ENCODE results near the gene ZNF575.
"Not testable (repeated sequence)": the region's sequence is repeated elsewhere in the genome, so short reads cannot be mapped to it uniquely, and the experiment has no call there.

Gene ZNF575

DNA sequence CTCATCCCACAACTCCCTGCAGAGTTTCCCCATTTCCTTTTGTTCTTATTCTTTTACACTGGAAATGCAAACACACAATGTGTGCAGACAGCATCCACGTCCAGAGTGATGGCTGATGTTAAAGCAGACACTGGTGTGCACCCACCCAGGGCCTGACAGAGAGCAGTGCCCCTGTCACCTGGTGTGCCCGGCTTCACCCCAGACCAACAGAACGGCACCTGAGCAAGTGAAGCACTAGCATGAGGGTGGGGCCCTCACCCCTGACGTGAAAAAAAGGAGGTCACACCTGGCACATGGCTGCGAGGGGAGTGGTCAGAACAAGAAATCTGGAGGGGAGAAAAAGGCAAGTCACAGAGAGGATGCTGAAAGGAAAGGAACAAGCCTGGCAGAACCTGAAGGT lies 12.3 kb downstream of the ZNF575 start:
- DNase-seq: no peak

GRCh38 chr19:43545981-43546380 lies 13.0 kb downstream of the ZNF575 start:
- DNase-seq: no peak

- no peak for DNase-seq
Measured at GRCh38 chr19:43546581-43546980, 13.6 kb downstream of the ZNF575 start.

DNA sequence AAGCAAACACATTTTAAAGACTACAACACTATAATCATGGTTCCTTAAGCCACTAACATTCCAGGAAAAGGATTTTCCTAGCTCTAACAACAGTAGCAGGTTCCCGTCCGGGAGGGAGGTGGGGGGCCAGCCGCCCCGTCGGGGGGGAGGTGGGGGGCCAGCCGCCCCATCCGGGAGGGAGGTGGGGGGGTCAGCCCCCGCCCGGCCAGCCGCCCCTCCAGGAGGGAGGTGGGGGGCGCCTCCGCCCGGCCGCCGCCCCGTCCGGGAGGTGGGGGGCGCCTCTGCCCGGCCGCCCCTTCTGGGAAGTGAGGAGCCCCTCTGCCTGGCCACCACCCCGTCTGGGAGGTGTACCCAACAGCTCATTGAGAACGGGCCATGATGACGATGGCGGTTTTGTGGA lies 14.9 kb downstream of the ZNF575 start:
- not testable (repeated sequence) for DNase-seq

DNA sequence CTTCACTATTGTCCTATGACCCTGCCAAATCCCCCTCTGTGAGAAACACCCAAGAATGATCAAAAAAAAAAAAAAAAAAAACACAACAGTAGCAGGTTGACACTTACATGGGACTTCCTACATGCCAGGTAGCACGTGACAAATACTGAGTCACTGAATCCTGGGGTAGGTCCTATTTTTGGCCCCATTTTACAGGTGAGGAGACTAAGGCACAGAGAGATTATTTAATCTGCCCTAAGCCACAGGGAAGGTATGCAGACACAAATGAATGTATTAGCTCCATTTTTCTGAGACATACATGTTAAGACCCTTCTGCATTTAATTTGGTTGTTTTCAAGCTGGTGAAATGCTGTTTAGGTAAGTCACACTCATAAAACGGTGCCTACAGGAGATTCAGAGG lies 15.7 kb downstream of the ZNF575 start:
- no peak for DNase-seq

- DNase-seq: no peak
Measured at GRCh38 chr19:43551399-43552197, 18.6 kb downstream of the ZNF575 start.

- DNase-seq: no peak
Measured at GRCh38 chr19:43552198-43552450, 19.1 kb downstream of the ZNF575 start.

- DNase-seq: no peak
Measured at GRCh38 chr19:43552616-43553015, 19.6 kb downstream of the ZNF575 start.

- no peak for DNase-seq
Measured at GRCh38 chr19:43553656-43554055, 20.7 kb downstream of the ZNF575 start.

GRCh38 chr19:43554317-43554895 lies 21.4 kb downstream of the ZNF575 start:
- no peak for DNase-seq

- peak; percentile 62 for DNase-seq
Measured at GRCh38 chr19:43555185-43555770, 22.3 kb downstream of the ZNF575 start.

- no peak for DNase-seq
Measured at GRCh38 chr19:43560687-43561086, 27.7 kb downstream of the ZNF575 start.

DNA sequence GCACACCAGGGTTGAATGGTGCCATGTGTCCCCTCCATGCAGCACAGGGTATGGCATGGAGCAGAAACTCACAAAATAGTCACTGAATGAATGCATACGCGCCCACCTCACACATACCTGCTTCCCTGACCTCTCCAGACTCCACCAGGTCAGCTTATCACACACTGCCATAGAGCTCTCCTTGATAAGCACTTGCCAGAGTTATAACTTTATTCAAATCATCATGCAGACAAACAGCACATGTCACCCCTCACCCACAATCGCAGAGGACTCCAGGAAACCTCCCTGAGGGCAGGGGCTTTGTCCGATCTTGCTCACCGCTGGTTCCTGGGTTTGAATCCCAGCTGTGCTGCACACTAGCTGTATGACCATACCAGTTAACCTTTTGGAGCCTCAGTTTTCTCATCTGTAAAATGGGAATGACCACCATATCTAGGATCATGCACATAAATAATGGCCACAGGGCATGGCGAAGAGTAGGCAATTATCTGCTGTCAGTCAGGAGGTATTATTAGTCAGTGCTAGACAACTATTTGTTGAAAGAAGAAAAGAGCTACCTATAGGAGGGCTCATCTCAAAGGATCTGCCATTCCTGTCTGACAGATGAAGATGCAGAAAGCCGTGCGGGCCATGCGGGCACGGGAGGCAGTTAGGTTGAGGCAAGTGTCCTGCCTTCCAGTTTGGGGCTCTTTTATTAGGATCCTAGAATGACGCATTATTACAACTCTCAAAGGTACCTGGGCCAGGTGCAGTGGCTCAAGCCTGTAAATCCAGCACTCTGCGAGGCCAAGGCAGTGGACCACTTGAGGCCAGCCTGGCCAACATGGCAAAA lies 28.4 kb downstream of the ZNF575 start:
- no peak for DNase-seq

- DNase-seq: no peak
Measured at GRCh38 chr19:43562226-43562697, 29.3 kb downstream of the ZNF575 start.

DNA sequence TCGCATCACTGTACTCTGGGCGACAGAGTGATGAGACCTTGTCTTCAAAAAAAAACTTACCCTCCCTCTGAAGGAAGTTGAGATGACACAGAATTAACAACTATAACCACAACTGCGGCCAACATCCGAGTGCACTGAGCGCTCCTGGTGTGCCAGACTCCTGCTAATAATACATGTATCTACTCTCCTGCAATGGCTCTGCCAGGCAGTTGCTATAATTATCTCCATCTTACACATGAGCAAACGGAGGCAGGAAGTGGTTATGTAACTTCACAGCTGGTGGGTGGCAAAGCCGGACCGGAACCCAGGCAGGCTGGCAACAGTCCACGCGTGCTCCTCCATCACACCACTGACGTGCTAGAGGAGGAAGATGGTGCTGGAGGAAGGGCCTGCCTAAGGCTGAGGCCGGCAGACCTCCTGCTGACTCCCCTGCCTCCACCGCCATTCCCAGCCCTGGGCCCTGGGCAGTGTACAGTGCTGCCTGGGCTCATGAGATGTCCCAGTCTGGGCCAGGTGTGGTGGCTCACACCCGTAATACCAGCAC lies 29.8 kb downstream of the ZNF575 start:
- DNase-seq: peak; percentile 67

GRCh38 chr19:43563816-43564457 lies 30.9 kb downstream of the ZNF575 start:
- DNase-seq: no peak

- no peak for DNase-seq
Measured at GRCh38 chr19:43564800-43565199, 31.8 kb downstream of the ZNF575 start.

GRCh38 chr19:43569657-43570056 lies 36.7 kb downstream of the ZNF575 start:
- no peak for DNase-seq

GRCh38 chr19:43570174-43570791 lies 37.3 kb downstream of the ZNF575 start:
- DNase-seq: no peak

DNA sequence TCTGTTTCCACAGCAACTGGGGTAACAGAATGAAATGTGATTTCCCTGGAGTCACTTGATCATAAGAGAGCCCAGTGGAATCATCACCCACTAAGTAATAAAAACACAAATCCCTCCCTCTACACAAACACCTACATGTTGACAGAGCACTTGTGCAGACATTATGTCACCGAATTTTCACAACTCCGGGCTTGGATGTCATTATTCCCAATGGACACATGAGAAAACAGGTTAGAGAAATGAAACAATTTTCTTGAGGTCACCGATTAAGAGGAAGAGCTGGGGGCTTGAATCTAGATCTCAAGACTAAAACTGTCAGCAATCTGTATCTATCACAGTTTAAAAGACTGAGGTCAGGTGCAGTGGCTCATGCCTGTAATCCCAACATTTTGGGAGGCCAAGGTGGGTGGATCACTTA lies 39.2 kb downstream of the ZNF575 start:
- no peak for DNase-seq

DNA sequence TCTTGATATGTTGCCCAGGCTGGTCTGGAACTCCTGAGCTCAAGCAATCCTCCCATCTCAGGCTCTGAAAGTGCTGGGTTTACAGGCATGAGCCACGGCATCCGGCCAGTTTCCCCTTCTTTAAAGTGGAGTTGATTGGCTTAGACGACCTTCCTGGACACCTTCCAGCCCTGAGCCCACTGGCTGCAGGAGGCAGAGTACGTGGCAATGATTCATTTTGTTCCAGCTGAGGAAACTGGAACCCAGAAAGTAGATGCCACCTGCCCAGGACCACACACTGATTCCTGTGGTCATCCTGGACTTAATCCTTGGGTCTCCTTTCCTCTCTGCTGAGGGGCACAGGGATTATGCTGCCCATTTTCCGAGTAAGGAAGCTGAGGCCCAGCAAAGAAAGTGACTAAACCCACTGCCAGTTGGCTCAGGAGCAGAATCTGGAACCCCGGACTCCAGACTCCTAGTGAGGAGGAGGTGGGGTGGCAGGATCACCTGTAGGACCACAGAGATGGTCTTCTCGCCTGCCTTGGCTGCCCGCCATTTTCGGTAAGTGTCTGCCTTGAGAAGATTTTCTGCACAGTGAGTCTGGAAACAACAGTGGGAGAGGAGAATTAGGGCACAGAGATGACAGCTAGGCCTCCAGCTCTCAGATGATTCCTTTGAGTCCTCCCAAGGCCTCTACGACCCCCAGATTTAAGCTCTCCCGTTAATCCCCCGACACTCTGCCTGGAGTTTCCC lies 41.6 kb downstream of the ZNF575 start:
- DNase-seq: no peak

All from fibroblast of upper back skin (primary cell).